Mucosa of gallbladder (tissue), 1 donor: Measurements from ENCODE around the gene NECTIN4. TPM values are rescaled to one million over a fixed set of nuclear protein-coding genes. Genes with fewer than 3 reads are reported as not detected.
A peak's percentile ranks its signal among the peaks of the same experiment; 100 is the strongest.
"Not testable (repeated sequence)": the region's sequence is repeated elsewhere in the genome, so short reads cannot be mapped to it uniquely, and the experiment has no call there.

ENCODE experiments used
- DNase-seq: peaks from one replicate; pipeline ENCODE4 v3.0.0-alpha.2; 2020; ENCODE audit warnings: low spot score
- total RNA-seq: library from RNA; stranded (reverse); gene quantifications from one replicate; pipeline ENCODE4 v1.2.1, GENCODE V29; 2021
- donor health status: DM: no; HTN: no; CAD: no.

The NECTIN4 gene
- total RNA-seq, 1 donor from 2014 or later = 20.3 TPM

DNA sequence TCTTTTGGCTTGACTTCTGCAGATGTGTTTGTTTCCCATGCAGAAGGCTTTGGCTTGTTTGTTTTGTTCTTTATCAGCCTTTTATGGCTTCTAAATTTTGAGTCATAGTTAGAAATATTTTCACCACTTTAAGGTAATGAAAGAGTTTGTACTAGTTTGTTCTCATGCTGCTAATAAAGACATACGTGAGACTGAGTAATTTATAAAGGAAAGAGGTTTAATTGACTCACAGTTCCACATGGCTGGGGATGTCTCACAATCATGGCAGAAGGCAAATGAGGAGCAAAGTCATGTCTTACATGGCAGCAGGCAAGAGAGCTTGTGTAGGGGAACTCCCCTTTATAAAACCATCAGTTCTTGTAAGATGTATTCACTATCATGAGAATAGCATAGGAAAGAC is 62.4 kb downstream of the NECTIN4 start:
- DNase-seq = not testable (repeated sequence)

DNA sequence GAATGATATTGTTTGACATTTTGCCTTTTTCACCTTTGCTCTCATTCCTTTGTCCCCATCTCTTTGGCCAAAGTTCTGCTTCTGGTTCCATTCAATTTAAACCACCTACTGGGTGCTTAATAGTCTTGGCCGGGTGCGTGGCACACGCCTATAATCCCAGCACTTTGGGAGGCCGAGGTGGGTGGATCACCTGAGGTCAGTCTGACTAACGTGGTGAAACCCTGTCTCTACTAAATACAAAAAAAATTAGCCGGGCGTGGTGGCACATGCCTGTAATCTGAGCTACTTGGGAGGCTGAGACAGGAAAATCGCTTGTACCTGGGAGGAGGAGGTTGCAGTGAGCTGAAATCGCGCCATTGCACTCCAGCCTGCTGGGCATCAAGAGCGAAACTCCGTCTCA is 66.9 kb downstream of the NECTIN4 start:
- DNase-seq = not testable (repeated sequence)

DNA sequence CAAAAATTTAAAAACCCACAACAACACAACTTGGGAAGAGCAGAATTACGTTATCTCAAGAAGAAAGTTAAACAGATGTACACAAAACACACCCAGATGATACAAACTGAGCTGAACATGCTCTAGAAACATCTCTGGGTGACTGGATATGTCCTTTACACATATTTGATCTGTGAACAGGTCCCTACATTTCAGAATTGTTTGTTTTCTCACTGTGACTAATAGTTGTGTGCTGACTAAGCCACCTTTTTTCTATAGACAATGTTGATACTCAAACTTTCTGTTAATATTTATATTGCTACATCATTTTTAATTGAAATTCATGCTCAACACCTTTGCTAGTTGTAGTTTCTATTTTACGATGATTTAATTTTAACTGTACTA is 67.4 kb downstream of the NECTIN4 start:
- DNase-seq = no peak

DNA sequence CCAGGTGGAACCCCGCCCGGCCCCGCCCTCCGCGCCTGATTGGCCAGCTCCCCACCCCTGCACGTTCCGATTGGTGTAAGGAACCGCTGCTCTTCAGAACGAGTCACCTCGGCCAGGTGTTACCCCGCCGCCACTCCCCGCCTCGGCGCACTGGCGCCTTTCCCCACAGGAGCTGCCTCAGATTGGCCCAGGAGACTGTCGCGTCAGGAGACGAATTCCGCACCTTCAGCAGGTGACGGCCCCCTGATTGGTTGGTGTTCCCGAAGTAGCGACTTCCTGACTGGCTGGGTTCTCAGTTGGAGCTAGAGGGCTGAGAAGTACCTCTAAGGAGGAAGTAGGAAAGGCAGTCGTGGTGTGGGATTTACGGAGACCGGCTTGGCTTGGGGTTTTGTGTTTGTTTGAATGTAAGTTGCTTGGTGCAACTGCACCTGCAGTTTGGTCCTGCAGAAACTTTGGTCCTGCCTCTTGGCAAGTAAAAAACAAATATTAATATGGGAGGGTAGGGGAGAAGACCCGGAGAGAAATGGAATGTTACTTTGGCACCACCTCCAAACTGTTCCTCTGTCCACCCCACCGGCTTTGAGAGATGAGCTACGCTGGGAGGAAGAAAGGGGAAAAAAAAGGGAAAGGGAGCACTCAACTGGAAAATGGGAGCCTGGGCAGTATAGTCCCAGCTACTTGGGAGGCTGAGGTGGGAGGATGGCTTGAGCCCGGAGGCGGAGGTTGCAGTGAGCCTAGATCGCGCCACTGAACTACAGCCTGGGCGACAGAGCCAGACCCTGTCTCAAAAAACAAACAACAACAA is 68.0 kb downstream of the NECTIN4 start:
- peak; percentile 97 for DNase-seq

Other genes starting within 250 kb of the NECTIN4 start
- gene CD244, start 226.7 kb downstream of the NECTIN4 start, total RNA-seq = 1.5 TPM
- gene ITLN1, start 204.4 kb downstream of the NECTIN4 start, total RNA-seq = 0.29 TPM
- gene ITLN2, start 134.7 kb downstream of the NECTIN4 start, total RNA-seq = not detected
- gene F11R, start 68.4 kb downstream of the NECTIN4 start, total RNA-seq = 173 TPM
- 70.9 TPM for gene TSTD1, start 50.6 kb downstream of the NECTIN4 start, total RNA-seq
- gene USF1, start 43.6 kb downstream of the NECTIN4 start, total RNA-seq = 58.8 TPM
- 16.2 TPM for gene ARHGAP30, start 19.7 kb downstream of the NECTIN4 start, total RNA-seq
- gene KLHDC9, start 8.8 kb upstream of the NECTIN4 start, total RNA-seq = 14.3 TPM
- gene PFDN2, start 28.5 kb upstream of the NECTIN4 start, total RNA-seq = 35.4 TPM
- 67.6 TPM for gene NIT1, start 28.5 kb upstream of the NECTIN4 start, total RNA-seq
- 38.7 TPM for gene DEDD, start 43.1 kb upstream of the NECTIN4 start, total RNA-seq
- gene UFC1, start 64.4 kb upstream of the NECTIN4 start, total RNA-seq = 114 TPM
- 42.4 TPM for gene USP21, start 69.9 kb upstream of the NECTIN4 start, total RNA-seq
- gene PPOX, start 76.9 kb upstream of the NECTIN4 start, total RNA-seq = 25.6 TPM
- gene B4GALT3, start 87.9 kb upstream of the NECTIN4 start, total RNA-seq = 36.4 TPM
- gene ADAMTS4, start 109.5 kb upstream of the NECTIN4 start, total RNA-seq = 7.3 TPM
- 82.5 TPM for gene NDUFS2, start 112.8 kb upstream of the NECTIN4 start, total RNA-seq
- 31.5 TPM for gene FCER1G, start 125.7 kb upstream of the NECTIN4 start, total RNA-seq
- gene APOA2, start 134.1 kb upstream of the NECTIN4 start, total RNA-seq = 5.1 TPM
- gene TOMM40L, start 136.5 kb upstream of the NECTIN4 start, total RNA-seq = 15.1 TPM
- gene NR1I3, start 148.6 kb upstream of the NECTIN4 start, total RNA-seq = not detected
- 17.7 TPM for gene PCP4L1, start 169.2 kb upstream of the NECTIN4 start, total RNA-seq
- 9.0 TPM for gene MPZ, start 220.4 kb upstream of the NECTIN4 start, total RNA-seq
- 203 TPM for gene SDHC, start 224.8 kb upstream of the NECTIN4 start, total RNA-seq